ENCODE results near the gene ZNF862. TPM values are rescaled to one million over a fixed set of nuclear protein-coding genes. Genes with fewer than 3 reads are reported as not detected.

ZNF862 gene
- total RNA-seq, 2 donors from 2014 or later, result 8.8 to 9.9 TPM

GRCh38 chr7:149802966-149803365, 35.2 kb upstream of the ZNF862 start:
- intact Hi-C loops (cut with DNase I), result no loop called here
- no peaks in the 10 kb centered on the region for H3K36me3 ChIP-seq
- DNase-seq, result no peak
- no peaks in the 10 kb centered on the region for H3K9me3 ChIP-seq
- no peaks in the 10 kb centered on the region for H3K27me3 ChIP-seq
- H3K27ac ChIP-seq, result no peak overlapping the region
- H3K4me3 ChIP-seq, result no peak overlapping the region
- no peak for TF ChIP-seq CTCF (IDR thresholded peaks at IDR 0.05)
- H3K4me1 ChIP-seq, result no peaks in the 10 kb centered on the region
- H3K9ac ChIP-seq (ENCODE audit: low read depth in 2 of 2, low read length in 2 of 2), result no peak overlapping the region

GRCh38 chr7:149803551-149804074, 34.6 kb upstream of the ZNF862 start:
- no peak for DNase-seq
- Histone ChIP-seq H3K9me3 (no peaks in the 10 kb centered on the region), H3K27me3 (no peaks in the 10 kb centered on the region), H3K4me3 (no peak overlapping the region), H3K9ac (ENCODE audit: low read depth in 2 of 2, low read length in 2 of 2) (no peak overlapping the region), H3K4me1 (no peaks in the 10 kb centered on the region), H3K27ac (no peak overlapping the region), H3K36me3 (no peaks in the 10 kb centered on the region)
- intact Hi-C loops (cut with DNase I), result no loop called here
- no peak for TF ChIP-seq CTCF (IDR thresholded peaks at IDR 0.05)

DNA sequence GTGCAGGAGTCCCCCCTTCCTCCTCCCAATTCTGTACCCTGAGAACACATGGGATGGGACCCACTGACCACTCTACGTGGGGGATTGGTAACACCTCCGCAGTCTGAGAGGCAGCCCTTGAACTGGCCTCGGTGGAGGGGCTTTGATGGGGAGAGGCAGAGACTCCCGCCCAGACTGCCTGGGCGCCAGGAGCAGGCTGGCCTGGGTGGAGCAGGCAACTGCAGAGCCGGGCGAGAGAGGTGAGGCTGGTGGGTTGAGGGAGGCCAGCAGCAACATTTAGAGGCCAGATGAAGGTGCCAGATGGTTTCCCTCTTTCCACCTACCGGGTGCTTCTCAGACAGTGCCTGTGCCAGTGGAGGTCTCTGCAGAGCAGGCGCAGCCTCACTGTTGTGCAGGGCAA, 34.1 kb upstream of the ZNF862 start:
- no peak overlapping the region for H3K9ac ChIP-seq (ENCODE audit: low read depth in 2 of 2, low read length in 2 of 2)
- no peak overlapping the region for H3K4me3 ChIP-seq
- no peaks in the 10 kb centered on the region for H3K36me3 ChIP-seq
- no peak for TF ChIP-seq CTCF (IDR thresholded peaks at IDR 0.05)
- H3K9me3 ChIP-seq, result no peaks in the 10 kb centered on the region
- no peak overlapping the region for H3K27ac ChIP-seq
- no peaks in the 10 kb centered on the region for H3K27me3 ChIP-seq
- intact Hi-C loops (cut with DNase I), result no loop called here
- no peaks in the 10 kb centered on the region for H3K4me1 ChIP-seq
- no peak for DNase-seq

DNA sequence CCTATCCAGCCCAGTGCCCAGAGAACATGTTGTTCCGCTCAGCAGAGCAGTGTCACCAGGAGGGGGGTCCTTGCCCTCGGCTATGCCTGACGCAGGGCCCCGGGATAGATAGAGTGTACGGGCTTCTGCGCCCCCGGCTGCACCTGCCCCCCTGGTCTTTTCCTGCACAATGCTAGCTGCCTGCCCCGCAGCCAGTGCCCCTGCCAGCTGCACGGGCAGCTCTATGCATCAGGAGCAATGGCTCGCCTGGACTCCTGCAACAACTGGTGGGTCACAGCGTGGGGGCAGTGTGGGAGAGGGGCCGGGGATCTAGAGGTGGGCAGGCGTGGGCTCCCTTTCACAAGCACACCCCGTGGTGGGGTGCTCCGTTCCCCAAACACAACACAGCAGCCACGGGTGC, 31.4 kb upstream of the ZNF862 start:
- H3K9me3 ChIP-seq, result no peaks in the 10 kb centered on the region
- intact Hi-C loops (cut with DNase I), result no loop called here
- H3K27ac ChIP-seq, result no peak overlapping the region
- no peak overlapping the region for H3K9ac ChIP-seq (ENCODE audit: low read depth in 2 of 2, low read length in 2 of 2)
- no peak for DNase-seq
- H3K4me3 ChIP-seq, result no peak overlapping the region
- no peak for TF ChIP-seq CTCF (IDR thresholded peaks at IDR 0.05)
- no peaks in the 10 kb centered on the region for H3K27me3 ChIP-seq
- H3K4me1 ChIP-seq, result no peaks in the 10 kb centered on the region
- H3K36me3 ChIP-seq, result no peaks in the 10 kb centered on the region

- no peak overlapping the region for H3K9ac ChIP-seq (ENCODE audit: low read depth in 2 of 2, low read length in 2 of 2)
- H3K27ac ChIP-seq, result no peak overlapping the region
- intact Hi-C loops (cut with DNase I), result no loop called here
- no peaks in the 10 kb centered on the region for H3K9me3 ChIP-seq
- H3K4me1 ChIP-seq, result no peaks in the 10 kb centered on the region
- no peak for TF ChIP-seq CTCF (IDR thresholded peaks at IDR 0.05)
- DNase-seq, result no peak
- no peak overlapping the region for H3K4me3 ChIP-seq
- H3K27me3 ChIP-seq, result no peaks in the 10 kb centered on the region
- H3K36me3 ChIP-seq, result no peaks in the 10 kb centered on the region
These were observed 29.9 kb upstream of the ZNF862 start for GRCh38 chr7:149808311-149808710.

Data from colonic mucosa (tissue), 4 donors.